A673 (cell line): ENCODE results near the gene MYO7B.

Source experiments
- EZH2 ChIP-seq: fragments of 200-600 bp; sonication (generic); IDR thresholded peaks from 2 replicates; pipeline ENCODE4 v1.6.1; 2017; ENCODE audit warnings: borderline replicate concordance, low read depth, mild to moderate bottlenecking, mixed read lengths, antibody characterized with exemption, low read length; ENCODE audit not compliant: poor library complexity, severe bottlenecking
- TF ChIP-seq, protein P1 (sequence below): fragments of 300-800, 200-600 bp; sonication (generic); conservative IDR thresholded peaks from 2 replicates; pipeline ENCODE4 v1.5.1; 2017; ENCODE audit warnings: low read depth, mild to moderate bottlenecking, antibody characterized with exemption, low read length, moderate library complexity, mixed read lengths

DNA sequence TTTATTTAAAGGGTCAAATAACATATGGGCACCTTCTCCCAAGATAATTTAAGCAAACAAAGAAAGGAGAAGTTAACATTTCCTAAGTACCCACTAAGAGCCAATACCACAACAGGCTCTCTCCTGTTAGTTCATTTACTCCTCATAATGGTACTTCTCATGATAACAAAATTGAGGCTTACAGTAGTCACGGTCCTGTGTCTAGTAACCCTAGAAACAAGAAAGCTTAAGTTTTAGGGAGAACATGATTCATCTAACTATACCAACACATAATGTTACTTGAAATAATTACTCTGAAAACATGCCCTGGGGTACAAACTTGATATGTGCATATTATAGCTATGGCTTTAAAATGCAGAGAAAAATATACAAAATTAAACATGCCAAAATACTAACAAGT is 29.0 kb upstream of the MYO7B start:
- TF ChIP-seq, protein P1, sequence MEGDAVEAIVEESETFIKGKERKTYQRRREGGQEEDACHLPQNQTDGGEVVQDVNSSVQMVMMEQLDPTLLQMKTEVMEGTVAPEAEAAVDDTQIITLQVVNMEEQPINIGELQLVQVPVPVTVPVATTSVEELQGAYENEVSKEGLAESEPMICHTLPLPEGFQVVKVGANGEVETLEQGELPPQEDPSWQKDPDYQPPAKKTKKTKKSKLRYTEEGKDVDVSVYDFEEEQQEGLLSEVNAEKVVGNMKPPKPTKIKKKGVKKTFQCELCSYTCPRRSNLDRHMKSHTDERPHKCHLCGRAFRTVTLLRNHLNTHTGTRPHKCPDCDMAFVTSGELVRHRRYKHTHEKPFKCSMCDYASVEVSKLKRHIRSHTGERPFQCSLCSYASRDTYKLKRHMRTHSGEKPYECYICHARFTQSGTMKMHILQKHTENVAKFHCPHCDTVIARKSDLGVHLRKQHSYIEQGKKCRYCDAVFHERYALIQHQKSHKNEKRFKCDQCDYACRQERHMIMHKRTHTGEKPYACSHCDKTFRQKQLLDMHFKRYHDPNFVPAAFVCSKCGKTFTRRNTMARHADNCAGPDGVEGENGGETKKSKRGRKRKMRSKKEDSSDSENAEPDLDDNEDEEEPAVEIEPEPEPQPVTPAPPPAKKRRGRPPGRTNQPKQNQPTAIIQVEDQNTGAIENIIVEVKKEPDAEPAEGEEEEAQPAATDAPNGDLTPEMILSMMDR, result no peak
- TF ChIP-seq EZH2, result no peak
